ENCODE results near the gene FASN. TPM values are rescaled to one million over a fixed set of nuclear protein-coding genes. Genes with fewer than 3 reads are reported as not detected.

Gene FASN
- total and polyA plus RNA-seq, 8 donors = 22.8 to 268 (median 81.6) TPM

- Histone ChIP-seq H3K4me1 (no peaks in the 10 kb centered on the region), H3K27ac (no peak overlapping the region), H3K36me3 (peaks cover 0 to 50% (median 43%) of the 10 kb centered on the region in 4 donors), H3K4me3 (no peak overlapping the region), H3K9me3 (no peaks in the 10 kb centered on the region), H3K27me3 (no peaks in the 10 kb centered on the region)
- intact Hi-C loops (cut with DNase I; ENCODE audit: low total_unique reads) = no loop called here
- 78 to 87% (median 83%) methylated on average over 29 to 35 of the region's 35 CpGs for WGBS, 5 donors
- no peak for TF ChIP-seq POLR2A (IDR thresholded peaks at IDR 0.05)
- TF ChIP-seq EP300 (IDR thresholded peaks at IDR 0.05) = no peak
- TF ChIP-seq CTCF (IDR thresholded peaks at IDR 0.05) = no peak
- no peak for TF ChIP-seq POLR2AphosphoS5 (IDR thresholded peaks at IDR 0.05)
- DNase-seq = peak in 1 of 2 donors; percentile 81
Observed at GRCh38 chr17:82126556-82127314, 28.7 kb upstream of the FASN start.

- H3K36me3 ChIP-seq = peaks cover 0 to 58% (median 45%) of the 10 kb centered on the region in 4 donors
- TF ChIP-seq POLR2AphosphoS5 (IDR thresholded peaks at IDR 0.05) (no peak), EP300 (IDR thresholded peaks at IDR 0.05) (no peak), CTCF (IDR thresholded peaks at IDR 0.05) (no peak), POLR2A (IDR thresholded peaks at IDR 0.05) (no peak)
Observed at GRCh38 chr17:82124101-82124500, 26.1 kb upstream of the FASN start.

GRCh38 chr17:82121660-82122629, 23.9 kb upstream of the FASN start:
- WGBS, 5 donors = 76 to 85% (median 83%) methylated on average over 19 to 32 of the region's 32 CpGs
- H3K27ac ChIP-seq = no peak overlapping the region
- no peaks in the 10 kb centered on the region for H3K27me3 ChIP-seq
- DNase-seq = no peak
- no peaks in the 10 kb centered on the region for H3K9me3 ChIP-seq
- H3K36me3 ChIP-seq = peaks cover 0 to 45% (median 33%) of the 10 kb centered on the region in 4 donors
- H3K4me3 ChIP-seq = no peak overlapping the region
- TF ChIP-seq POLR2AphosphoS5 (IDR thresholded peaks at IDR 0.05) = no peak
- no peak for TF ChIP-seq EP300 (IDR thresholded peaks at IDR 0.05)
- TF ChIP-seq CTCF (IDR thresholded peaks at IDR 0.05) = no peak
- TF ChIP-seq POLR2A (IDR thresholded peaks at IDR 0.05) = no peak
- peaks cover 7 to 21% (median 10%) of the 10 kb centered on the region in 4 donors for H3K4me1 ChIP-seq
- intact Hi-C loops (cut with DNase I; ENCODE audit: low total_unique reads) = no loop called here

More at GRCh38 chr17:82124101-82124500, 26.1 kb upstream of the FASN start:
- Histone ChIP-seq H3K4me1 (peaks cover 7 to 8% (median 7%) of the 10 kb centered on the region in 4 donors), H3K4me3 (no peak overlapping the region), H3K9me3 (no peaks in the 10 kb centered on the region), H3K27me3 (no peaks in the 10 kb centered on the region), H3K27ac (no peak overlapping the region)
- DNase-seq = no peak
- 68 to 85% (median 77%) methylated on average over 4 of the region's 4 CpGs for WGBS, 5 donors
- intact Hi-C loops (cut with DNase I; ENCODE audit: low total_unique reads) = no loop called here

GRCh38 chr17:82121246-82121645, 23.2 kb upstream of the FASN start:
- Histone ChIP-seq H3K36me3 (peaks cover 0 to 38% (median 27%) of the 10 kb centered on the region in 4 donors), H3K27me3 (no peaks in the 10 kb centered on the region), H3K4me3 (no peak overlapping the region), H3K9me3 (no peaks in the 10 kb centered on the region), H3K4me1 (peaks cover 7 to 21% (median 10%) of the 10 kb centered on the region in 4 donors), H3K27ac (no peak overlapping the region)
- DNase-seq = no peak
- intact Hi-C loops (cut with DNase I; ENCODE audit: low total_unique reads) = no loop called here
- no peak for TF ChIP-seq POLR2A (IDR thresholded peaks at IDR 0.05)
- no peak for TF ChIP-seq POLR2AphosphoS5 (IDR thresholded peaks at IDR 0.05)
- TF ChIP-seq EP300 (IDR thresholded peaks at IDR 0.05) = no peak
- TF ChIP-seq CTCF (IDR thresholded peaks at IDR 0.05) = no peak
- 87 to 97% (median 90%) methylated on average over 4 of the region's 4 CpGs for WGBS, 5 donors
